ENCODE data around the gene TAOK2. TPM values are rescaled to one million over a fixed set of nuclear protein-coding genes. Genes with fewer than 3 reads are reported as not detected.

Gene TAOK2
- polyA plus RNA-seq, 3 donors, result 1.1 to 19.2 (median 2.3) TPM

DNA sequence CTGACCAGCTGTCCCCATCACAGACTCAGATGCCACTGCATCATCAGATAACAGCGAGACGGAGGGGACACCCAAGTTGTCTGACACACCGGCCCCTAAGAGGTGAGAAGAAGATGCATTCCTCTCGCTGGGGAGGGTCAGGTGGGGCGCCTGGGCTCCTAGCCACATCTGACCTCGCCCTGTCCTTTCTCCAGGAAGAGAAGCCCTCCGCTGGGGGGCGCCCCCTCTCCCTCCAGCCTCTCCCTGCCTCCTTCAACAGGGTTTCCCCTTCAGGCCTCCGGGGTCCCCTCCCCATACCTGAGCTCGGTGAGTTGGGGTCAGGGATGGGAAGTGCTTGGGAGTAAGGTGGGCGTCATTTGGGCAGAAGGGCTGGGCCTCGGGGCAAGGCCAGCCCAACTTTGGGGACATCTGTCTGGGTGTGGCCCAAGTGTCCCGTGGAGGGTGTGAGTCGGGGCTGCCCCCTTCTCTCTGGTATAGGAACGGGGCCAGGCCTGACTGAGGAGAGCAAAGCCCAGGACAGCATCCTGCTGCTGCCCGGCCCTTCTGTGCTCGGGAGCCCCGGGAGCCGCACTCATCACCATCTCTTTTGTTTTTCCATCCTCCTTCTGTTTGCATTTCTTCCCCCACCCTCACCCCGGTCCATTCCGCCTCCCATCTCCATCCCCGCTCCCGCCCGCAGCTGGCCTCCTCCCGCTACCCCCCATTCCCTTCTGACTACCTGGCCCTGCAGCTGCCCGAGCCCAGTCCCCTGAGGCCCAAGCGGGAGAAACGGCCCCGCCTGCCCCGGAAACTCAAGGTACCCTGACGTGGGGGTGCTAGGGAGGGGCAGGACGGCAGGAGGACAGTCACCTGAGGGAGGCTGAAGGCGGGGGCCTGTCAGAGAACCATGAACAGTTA lies 27.3 kb downstream of the TAOK2 start:
- H3K9me3 Mint-ChIP-seq, result no peaks in the 10 kb centered on the region
- Histone ChIP-seq H3K9ac (ENCODE audit: insufficient read depth, low read length, poor library complexity, severe bottlenecking) (no peak overlapping the region), H3K4me1 (ENCODE audit: control insufficient read depth in 1 of 2, insufficient read depth in 2 of 2, low read length in 2 of 2) (peaks cover 9% of the 10 kb centered on the region in 2 donors), H3K79me2 (ENCODE audit: insufficient read depth, low read length) (peaks cover 8% of the 10 kb centered on the region), H3K36me3 (replicated peaks in 1 of 2; ENCODE audit: control insufficient read depth in 1 of 2, insufficient read depth in 2 of 2, low read length in 2 of 2) (peaks cover 14 to 60% of the 10 kb centered on the region in 2 donors), H4K20me1 (ENCODE audit: insufficient read depth, low read length) (peaks cover 8% of the 10 kb centered on the region), H3K4me2 (replicated peaks; ENCODE audit: extremely low read depth, low read length, poor library complexity, severe bottlenecking) (no peak overlapping the region), H3K9me3 (replicated peaks in 1 of 2; ENCODE audit: control insufficient read depth in 1 of 2, insufficient read depth in 1 of 2, low read length in 2 of 2) (no peaks in the 10 kb centered on the region), H3K27ac (ENCODE audit: low read depth in 1 of 2, low read length in 2 of 2) (no peak overlapping the region), H3K27me3 (ENCODE audit: control insufficient read depth in 2 of 2, insufficient read depth in 2 of 2, low read length in 2 of 2) (no peaks in the 10 kb centered on the region), H2AFZ (ENCODE audit: insufficient read depth, low read depth, low read length, poor library complexity, severe bottlenecking) (no peak overlapping the region), H3K4me3 (replicated peaks in 1 of 3; ENCODE audit: low read depth in 2 of 3, low read length in 3 of 3) (no peak overlapping the region)
- intact Hi-C loops (cut with micrococcal nuclease), result no loop called here
- no peak overlapping the region for H3K4me3 Mint-ChIP-seq
- peaks cover 10% of the 10 kb centered on the region for H3K4me1 Mint-ChIP-seq
- peaks cover 42 to 60% of the 10 kb centered on the region in 2 donors for H3K36me3 Mint-ChIP-seq
- TF ChIP-seq, protein P1, sequence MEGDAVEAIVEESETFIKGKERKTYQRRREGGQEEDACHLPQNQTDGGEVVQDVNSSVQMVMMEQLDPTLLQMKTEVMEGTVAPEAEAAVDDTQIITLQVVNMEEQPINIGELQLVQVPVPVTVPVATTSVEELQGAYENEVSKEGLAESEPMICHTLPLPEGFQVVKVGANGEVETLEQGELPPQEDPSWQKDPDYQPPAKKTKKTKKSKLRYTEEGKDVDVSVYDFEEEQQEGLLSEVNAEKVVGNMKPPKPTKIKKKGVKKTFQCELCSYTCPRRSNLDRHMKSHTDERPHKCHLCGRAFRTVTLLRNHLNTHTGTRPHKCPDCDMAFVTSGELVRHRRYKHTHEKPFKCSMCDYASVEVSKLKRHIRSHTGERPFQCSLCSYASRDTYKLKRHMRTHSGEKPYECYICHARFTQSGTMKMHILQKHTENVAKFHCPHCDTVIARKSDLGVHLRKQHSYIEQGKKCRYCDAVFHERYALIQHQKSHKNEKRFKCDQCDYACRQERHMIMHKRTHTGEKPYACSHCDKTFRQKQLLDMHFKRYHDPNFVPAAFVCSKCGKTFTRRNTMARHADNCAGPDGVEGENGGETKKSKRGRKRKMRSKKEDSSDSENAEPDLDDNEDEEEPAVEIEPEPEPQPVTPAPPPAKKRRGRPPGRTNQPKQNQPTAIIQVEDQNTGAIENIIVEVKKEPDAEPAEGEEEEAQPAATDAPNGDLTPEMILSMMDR (IDR thresholded peaks at IDR 0.05), result no peak
- peaks cover 0 to 3% (median 0%) of the 10 kb centered on the region in 3 donors for H3K27me3 Mint-ChIP-seq (ENCODE audit: low read depth in 3 of 3)
- WGBS (ENCODE audit: insufficient coverage), result 96% methylated on average over 21 of the region's 33 CpGs
- peak overlapping the region in 2 of 7 donors; percentile 6 to 27 for H3K27ac Mint-ChIP-seq
- DNase-seq, result no peak

DNA sequence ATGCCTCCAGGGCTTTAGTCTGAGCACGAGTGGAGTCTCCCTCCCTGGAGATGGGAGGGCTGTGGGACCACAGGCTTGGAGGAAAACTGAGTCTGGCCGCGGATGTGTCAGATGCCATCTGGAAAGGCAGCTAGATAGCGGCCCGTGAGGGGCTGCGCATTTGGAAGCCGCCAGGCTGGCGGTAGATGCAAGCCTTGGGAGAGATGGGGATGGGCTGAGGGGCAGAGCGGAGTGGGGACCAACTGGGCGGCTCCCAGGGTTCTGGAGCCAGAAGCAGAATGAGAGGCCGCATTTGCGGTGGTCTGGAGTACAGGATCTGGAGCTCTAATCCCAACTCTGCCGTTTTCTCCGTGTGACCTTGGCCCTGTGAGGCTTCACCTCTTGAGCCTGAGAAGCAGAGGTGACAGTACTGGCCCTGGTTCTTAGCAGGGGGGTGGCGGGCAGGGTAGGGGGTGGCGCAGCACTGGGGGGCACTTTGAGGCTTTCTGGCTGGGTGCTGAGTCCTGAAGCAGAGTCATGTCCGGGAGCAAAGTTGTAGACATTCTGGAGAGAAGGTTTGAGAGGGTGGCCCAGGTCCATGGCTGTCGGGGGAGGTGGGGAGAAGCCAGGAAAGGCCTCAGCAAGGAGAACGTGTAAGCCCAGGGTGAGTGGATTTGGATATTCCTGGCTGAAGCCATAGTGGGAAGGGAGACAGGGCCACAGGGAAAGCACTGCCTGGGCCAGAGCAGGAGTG lies 29.1 kb downstream of the TAOK2 start:
- H4K20me1 ChIP-seq (ENCODE audit: insufficient read depth, low read length), result peaks cover 8% of the 10 kb centered on the region
- no peaks in the 10 kb centered on the region for H3K79me2 ChIP-seq (ENCODE audit: insufficient read depth, low read length)
- peaks cover 0 to 2% (median 0%) of the 10 kb centered on the region in 7 donors for H3K9me3 Mint-ChIP-seq
- intact Hi-C loops (cut with micrococcal nuclease), result no loop called here
- H3K27ac ChIP-seq (ENCODE audit: low read depth in 1 of 2, low read length in 2 of 2), result no peak overlapping the region
- TF ChIP-seq, protein P1 (IDR thresholded peaks at IDR 0.05), result no peak
- H3K9ac ChIP-seq (ENCODE audit: insufficient read depth, low read length, poor library complexity, severe bottlenecking), result no peak overlapping the region
- 92% methylated on average over 19 of the region's 19 CpGs for WGBS (ENCODE audit: insufficient coverage)
- no peak overlapping the region for H3K4me3 ChIP-seq (replicated peaks in 1 of 3; ENCODE audit: low read depth in 2 of 3, low read length in 3 of 3)
- H3K4me1 Mint-ChIP-seq, result no peaks in the 10 kb centered on the region
- peaks cover 0 to 3% (median 0%) of the 10 kb centered on the region in 3 donors for H3K27me3 Mint-ChIP-seq (ENCODE audit: low read depth in 3 of 3)
- peak overlapping the region in 5 of 7 donors; percentile 10 to 69 (median 27) for H3K27ac Mint-ChIP-seq
- no peak overlapping the region for H3K4me2 ChIP-seq (replicated peaks; ENCODE audit: extremely low read depth, low read length, poor library complexity, severe bottlenecking)
- no peak for DNase-seq
- H3K36me3 ChIP-seq (replicated peaks in 1 of 2; ENCODE audit: control insufficient read depth in 1 of 2, insufficient read depth in 2 of 2, low read length in 2 of 2), result peaks cover 14 to 56% of the 10 kb centered on the region in 2 donors
- no peak overlapping the region for H3K4me3 Mint-ChIP-seq
- H2AFZ ChIP-seq (ENCODE audit: insufficient read depth, low read depth, low read length, poor library complexity, severe bottlenecking), result no peak overlapping the region
- no peaks in the 10 kb centered on the region for H3K27me3 ChIP-seq (ENCODE audit: control insufficient read depth in 2 of 2, insufficient read depth in 2 of 2, low read length in 2 of 2)
- no peaks in the 10 kb centered on the region for H3K9me3 ChIP-seq (replicated peaks in 1 of 2; ENCODE audit: control insufficient read depth in 1 of 2, insufficient read depth in 1 of 2, low read length in 2 of 2)
- no peaks in the 10 kb centered on the region for H3K4me1 ChIP-seq (ENCODE audit: control insufficient read depth in 1 of 2, insufficient read depth in 2 of 2, low read length in 2 of 2)
- H3K36me3 Mint-ChIP-seq, result peaks cover 42 to 62% of the 10 kb centered on the region in 2 donors
